HG03521 (cell line): ENCODE results near the gene TXNDC2.
"Not testable (repeated sequence)": the region's sequence is repeated elsewhere in the genome, so short reads cannot be mapped to it uniquely, and the experiment has no call there.

Source experiments
- ATAC-seq: cut with Tn5 transposase; IDR thresholded peaks from one replicate; pipeline ENCODE4 v1.9.1; 2021; ENCODE audit warnings: mild to moderate bottlenecking, moderate library complexity; ENCODE audit not compliant: unreplicated experiment

TXNDC2 gene

GRCh38 chr18:9878783-9879242 is 7.0 kb upstream of the TXNDC2 start:
- no peak for ATAC-seq

GRCh38 chr18:9884090-9884489 is 1.7 kb upstream of the TXNDC2 start:
- no peak for ATAC-seq

GRCh38 chr18:9884532-9885140 is 1.1 kb upstream of the TXNDC2 start:
- no peak for ATAC-seq

GRCh38 chr18:9886005-9886348 is 204 bp downstream of the TXNDC2 start:
- no peak for ATAC-seq

- ATAC-seq: no peak
Measured at GRCh38 chr18:9887992-9888391, 2.2 kb downstream of the TXNDC2 start.

GRCh38 chr18:9890196-9890595 is 4.4 kb downstream of the TXNDC2 start:
- ATAC-seq: no peak

GRCh38 chr18:9890957-9891356 is 5.2 kb downstream of the TXNDC2 start:
- ATAC-seq: no peak

GRCh38 chr18:9891515-9891914 is 5.7 kb downstream of the TXNDC2 start:
- not testable (repeated sequence) for ATAC-seq

GRCh38 chr18:9894454-9895068 is 8.8 kb downstream of the TXNDC2 start:
- no peak for ATAC-seq

- no peak for ATAC-seq
Measured at GRCh38 chr18:9897129-9897528, 11.4 kb downstream of the TXNDC2 start.

- not testable (repeated sequence) for ATAC-seq
Measured at GRCh38 chr18:9897787-9898291, 12.1 kb downstream of the TXNDC2 start.

- no peak for ATAC-seq
Measured at GRCh38 chr18:9898792-9899549, 13.2 kb downstream of the TXNDC2 start.

GRCh38 chr18:9899550-9899930 is 13.8 kb downstream of the TXNDC2 start:
- ATAC-seq: not testable (repeated sequence)

- ATAC-seq: no peak
Measured at GRCh38 chr18:9900699-9901098, 14.9 kb downstream of the TXNDC2 start.

GRCh38 chr18:9901377-9901776 is 15.6 kb downstream of the TXNDC2 start:
- ATAC-seq: no peak

- not testable (repeated sequence) for ATAC-seq
Measured at GRCh38 chr18:9902264-9902663, 16.5 kb downstream of the TXNDC2 start.

GRCh38 chr18:9902832-9903231 is 17.1 kb downstream of the TXNDC2 start:
- no peak for ATAC-seq

- ATAC-seq: no peak
Measured at GRCh38 chr18:9905401-9905922, 19.7 kb downstream of the TXNDC2 start.

- ATAC-seq: no peak
Measured at GRCh38 chr18:9906481-9906880, 20.7 kb downstream of the TXNDC2 start.

GRCh38 chr18:9907867-9908266 is 22.1 kb downstream of the TXNDC2 start:
- no peak for ATAC-seq

- no peak for ATAC-seq
Measured at GRCh38 chr18:9910071-9910470, 24.3 kb downstream of the TXNDC2 start.

GRCh38 chr18:9910661-9911060 is 24.9 kb downstream of the TXNDC2 start:
- ATAC-seq: no peak
